ENCODE measurements around the gene ATAD1. TPM values are rescaled to one million over a fixed set of nuclear protein-coding genes. Genes with fewer than 3 reads are reported as not detected.
A peak's percentile ranks its signal among the peaks of the same experiment; 100 is the strongest.
"Not testable (repeated sequence)": the region's sequence is repeated elsewhere in the genome, so short reads cannot be mapped to it uniquely, and the experiment has no call there.

Gene ATAD1
- total and polyA plus RNA-seq, 2 of the 8 experiments (the other 6 are each of a cell fraction or from before 2014, with no cell fraction given): 8.9 to 35.3 TPM

GRCh38 chr10:87863951-87864495 lies 46.0 kb upstream of the ATAD1 start:
- H2AFZ ChIP-seq (ENCODE audit: low read length); H3K23ac ChIP-seq (ENCODE audit: insufficient read length); H3K4ac ChIP-seq (replicated peaks; ENCODE audit: insufficient read length, low read depth, low read length); H2BK20ac ChIP-seq (ENCODE audit: low read length); FAIRE-seq; H3K27me3 ChIP-seq (replicated peaks in 1 of 4; ENCODE audit: control insufficient read depth in 3 of 4, extremely low read depth in 1 of 4, insufficient read depth in 3 of 4, low read length in 3 of 4); H3K14ac ChIP-seq (ENCODE audit: insufficient read length); H2AK5ac ChIP-seq (ENCODE audit: low read depth, low read length); H3K36me3 ChIP-seq (ENCODE audit: control insufficient read depth in 2 of 4, insufficient read depth in 4 of 4, low read length in 3 of 4); H3K9me3 ChIP-seq (ENCODE audit: insufficient read depth in 2 of 2, low read depth in 1 of 2, low read length in 1 of 2); H2BK15ac ChIP-seq (ENCODE audit: low read length); H3K27ac ChIP-seq (ENCODE audit: low read depth, low read length); H2BK120ac ChIP-seq (replicated peaks; ENCODE audit: low read depth, low read length); H3K4me1 ChIP-seq (replicated peaks in 1 of 4; ENCODE audit: control insufficient read depth in 3 of 4, insufficient read depth in 4 of 4, low read length in 3 of 4); H2BK5ac ChIP-seq (ENCODE audit: low read depth, low read length); H4K5ac ChIP-seq (ENCODE audit: insufficient read length, low read depth, low read length); H4K91ac ChIP-seq (replicated peaks; ENCODE audit: insufficient read length, low read length); H3K18ac ChIP-seq (ENCODE audit: extremely low read depth, low read length); H2BK12ac ChIP-seq (ENCODE audit: low read depth, low read length); H3K79me1 ChIP-seq (ENCODE audit: low read depth, low read length); H3K56ac ChIP-seq (replicated peaks; ENCODE audit: insufficient read length, low read depth, low read length): not testable (repeated sequence)
- 0% methylated on average over 20 of the region's 47 CpGs; no CpG with 5 or more reads in 1 of the 2 experiments for WGBS, 2 experiments (ENCODE audit: extremely low coverage in 1 of 2, insufficient coverage in 1 of 2, insufficient read length in 1 of 2, insufficient replicate concordance in 2 of 2, low coverage in 1 of 2, low lambda C conversion rate in 2 of 2, missing lambda C conversion rate in 1 of 2)
- Histone ChIP-seq H4K8ac (ENCODE audit: extremely low read depth, insufficient read depth, low read length) (peak overlapping the region; percentile 62; the same call in 1 of the 2 replicates), H3K9ac (replicated peaks in 1 of 4; ENCODE audit: extremely low read depth in 1 of 4, low read depth in 3 of 4, low read length in 3 of 4) (peak overlapping the region; percentile 22 to 75 (median 39); a peak in 5 of 7 replicates), H3K79me2 (ENCODE audit: control insufficient read depth in 1 of 2, insufficient read depth in 2 of 2, low read length in 2 of 2) (peaks cover 20 to 49% of the 10 kb centered on the region in 2 experiments), H4K20me1 (replicated peaks in 1 of 2; ENCODE audit: control insufficient read depth in 1 of 2, insufficient read depth in 2 of 2, low read length in 2 of 2) (peaks cover 11 to 17% of the 10 kb centered on the region in 2 experiments), H3K23me2 (ENCODE audit: low read depth, low read length) (peaks cover 24% of the 10 kb centered on the region), H3K4me2 (ENCODE audit: insufficient read depth in 1 of 2, low read depth in 2 of 2, low read length in 2 of 2) (peak overlapping the region; percentile 72 to 78), H3K4me3 (ENCODE audit: extremely low read depth in 1 of 4, insufficient read depth in 2 of 4, low read depth in 3 of 4, low read length in 4 of 4) (peak overlapping the region; percentile 83 to 94 (median 86))
- CTCF ChIA-PET (ENCODE audit: partially characterized antibody): interaction anchor here (3.8 kb wide), 1 partner anchor 525 kb away, joined by 19 read pairs; no protein-coding TSS in a partner anchor
- peak in 1 of 2 experiments; percentile 56 for DNase-seq (ENCODE audit: low read depth in 1 of 2, low spot score in 2 of 2)
- POLR2A ChIA-PET (ENCODE audit: partially characterized antibody): interaction anchor here (1.0 to 4.4 kb wide), 13 partner anchors 8 to 523 kb away, joined by 3 to 24 read pairs (median 7); no protein-coding TSS in a partner anchor

Measured in H1 (cell line).